K562 (cell line): Measurements from ENCODE around the gene SGMS1. TPM values are rescaled to one million over a fixed set of nuclear protein-coding genes. Genes with fewer than 3 reads are reported as not detected.

ENCODE experiments used
- ARID2 ChIP-seq: fragments of 450-650 bp; IDR thresholded peaks from 2 replicates; pipeline ENCODE4 v1.6.1; 2017; ENCODE audit warnings: antibody characterized with exemption, mild to moderate bottlenecking
- ATF2 ChIP-seq: sonication (generic); formaldehyde crosslinking; IDR thresholded peaks from 2 replicates; pipeline ENCODE4 v1.8.1; 2022; ENCODE audit warnings: missing genetic modification reagents
- CHD7 ChIP-seq: fragments of 200-600 bp; sonication (generic); IDR thresholded peaks from one replicate; pipeline ENCODE4 v1.6.1; 2012; ENCODE audit warnings: mild to moderate bottlenecking, low read depth, low read length, inconsistent platforms
- MYNN ChIP-seq, 2 experiments: sonication (generic); formaldehyde crosslinking in 1 of 2; IDR thresholded peaks; 2 replicates each; pipeline versions ENCODE4 v1.5.0 to v1.6.1; 2016 to 2020; ENCODE audit warnings: antibody characterized with exemption in 1 of 2, missing genetic modification reagents in 1 of 2
- RFX7 ChIP-seq: fragments of 250-450 bp; sonication (Bioruptor Pico); IDR thresholded peaks from 2 replicates; pipeline ENCODE4 v1.5.1; 2021; ENCODE audit warnings: mild to moderate bottlenecking
- ZNF280B ChIP-seq: fragments of 250-450 bp; sonication (Bioruptor Pico); IDR thresholded peaks from 2 replicates; pipeline ENCODE4 v1.5.1; 2021; ENCODE audit warnings: mild to moderate bottlenecking
- ZNF740 ChIP-seq, 3 experiments: fragments of 200-800 bp in 1 of 3; sonication (Bioruptor generic) in 1 of 3; sonication (generic) in 1 of 3; formaldehyde crosslinking in 1 of 3; IDR thresholded peaks; 2 replicates each; pipeline versions ENCODE4 v1.6.1 to v1.8.0; 2016 to 2022; ENCODE audit warnings: mild to moderate bottlenecking in 2 of 3, missing compliant biosample characterization in 2 of 3, missing genetic modification characterization in 2 of 3, missing genetic modification reagents in 1 of 3
- polyA plus RNA-seq, 8 experiments: library from polyadenylated mRNA; depleted of rRNA in 4 of 8; stranded (reverse) in 5 of 8; unstranded in 3 of 8; fragments of >200 nt; fragmentation: Nextera tagmentation in 2 of 8; fragmentation: Illumina TruSeq in 1 of 8; extraction: Ambion mirVana in 2 of 8; extraction: Trizol in 1 of 8; gene quantifications; 2 replicates each; pipeline versions ENCODE4 v1.2.1 to v1.2.3, GENCODE V29; 2011 to 2014; ENCODE audit warnings: inconsistent platforms in 1 of 8, missing spikeins in 1 of 8
- total RNA-seq, 7 experiments: library from RNA; depleted of rRNA in 6 of 7; stranded (reverse); fragments of >200 nt in 6 of 7; fragmentation: Illumina TruSeq in 2 of 7; extraction: Trizol in 2 of 7; gene quantifications; 2 replicates each; pipeline versions ENCODE4 v1.2.1 to v1.2.3, GENCODE V29; 2011 to 2021; ENCODE audit warnings: low replicate concordance in 1 of 7

SGMS1 gene
- total and polyA plus RNA-seq, 9 of the 15 experiments (the other 6 are each of a cell fraction or from before 2014, with no cell fraction given) = 22.6 to 232 (median 82.2) TPM

DNA sequence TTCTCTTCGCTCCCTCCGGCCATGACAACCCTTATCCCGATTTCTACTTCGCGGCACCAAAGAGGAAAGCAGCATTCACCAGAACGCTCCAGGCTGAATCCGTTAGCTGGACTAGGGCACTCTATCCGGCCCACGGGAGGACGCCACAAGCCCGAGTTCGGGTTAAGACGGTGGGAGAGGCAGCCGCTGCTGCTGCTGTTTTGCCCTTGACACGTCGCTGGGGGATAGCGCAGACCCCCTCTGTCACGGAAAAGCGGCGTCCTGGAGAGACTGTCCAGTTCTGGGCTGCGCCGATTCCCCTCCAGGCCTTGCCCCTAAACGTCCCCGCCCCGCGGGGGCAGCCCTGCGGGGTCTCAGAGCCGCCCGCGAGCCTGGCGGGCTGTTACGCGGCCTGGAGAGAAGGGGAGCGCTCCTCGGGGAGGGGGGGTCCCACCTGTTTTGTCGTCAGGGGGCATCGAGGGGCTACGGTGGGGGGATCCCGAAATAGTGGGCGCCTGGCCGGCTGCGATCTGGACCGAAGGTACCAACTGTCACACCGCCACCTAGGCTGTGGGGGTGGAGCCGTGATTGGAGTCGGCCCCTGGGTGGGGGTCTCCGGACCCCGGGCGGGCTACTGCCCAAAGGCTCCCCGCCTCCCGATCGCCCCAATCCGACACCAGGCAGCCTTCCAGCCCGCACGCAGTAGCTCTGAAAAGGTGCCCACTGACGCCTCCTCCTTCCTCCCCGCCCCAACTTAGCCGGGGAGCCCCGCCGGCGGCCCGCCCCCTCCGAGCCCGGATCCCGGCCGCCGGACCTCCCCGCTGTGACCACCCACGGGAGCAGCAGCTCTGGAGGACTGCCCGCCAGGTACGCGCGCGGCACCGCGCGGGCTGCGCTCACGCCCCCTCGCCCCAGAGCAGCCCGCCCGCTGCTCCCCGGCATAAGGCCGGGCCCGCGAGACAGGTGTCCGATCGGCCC, 772 bp downstream of the SGMS1 start (continued):
- TF ChIP-seq ZNF280B (no peak), ARID2 (no peak), MYNN (IDR thresholded peaks at IDR 0.05) (no peak), MYNN (CRISPR knock-in tag; IDR thresholded peaks at IDR 0.05) (no peak), ATF2 (no peak), RFX7 (CRISPR knock-in tag) (no peak), CHD7 (no peak), ZNF740 (CRISPR knock-in tag; IDR thresholded peaks at IDR 0.05) (no peak), ZNF740 (tag; IDR thresholded peaks at IDR 0.05) (no peak; a peak in 1 of 4 replicates)
